GM19193 (cell line): ENCODE data around the gene MKNK1.

Source experiments
- POLR2A ChIP-seq: IDR thresholded peaks from 4 replicates; pipeline ENCODE4 v1.6.1; 2011; ENCODE audit not compliant: insufficient read depth, insufficient read length; ENCODE audit errors: extremely low read depth

Gene MKNK1

GRCh38 chr1:46547481-46548383, 56.3 kb downstream of the MKNK1 start:
- no peak for TF ChIP-seq POLR2A

GRCh38 chr1:46546210-46546609, 57.9 kb downstream of the MKNK1 start:
- no peak for TF ChIP-seq POLR2A

- TF ChIP-seq POLR2A = no peak
Observed at GRCh38 chr1:46545784-46546183, 58.3 kb downstream of the MKNK1 start.

- TF ChIP-seq POLR2A = no peak
Observed at GRCh38 chr1:46544561-46545240, 59.4 kb downstream of the MKNK1 start.

- no peak for TF ChIP-seq POLR2A
Observed at GRCh38 chr1:46543761-46544560, 60.1 kb downstream of the MKNK1 start.

GRCh38 chr1:46543382-46543760, 60.7 kb downstream of the MKNK1 start:
- TF ChIP-seq POLR2A = no peak

GRCh38 chr1:46539972-46540371, 64.1 kb downstream of the MKNK1 start:
- TF ChIP-seq POLR2A = no peak

- no peak for TF ChIP-seq POLR2A
Observed at GRCh38 chr1:46538147-46538546, 65.9 kb downstream of the MKNK1 start.

- TF ChIP-seq POLR2A = no peak
Observed at GRCh38 chr1:46537651-46538050, 66.4 kb downstream of the MKNK1 start.

- no peak for TF ChIP-seq POLR2A
Observed at GRCh38 chr1:46536527-46536926, 67.5 kb downstream of the MKNK1 start.

GRCh38 chr1:46535063-46535462, 69.0 kb downstream of the MKNK1 start:
- no peak for TF ChIP-seq POLR2A

GRCh38 chr1:46533179-46533864, 70.7 kb downstream of the MKNK1 start:
- TF ChIP-seq POLR2A = no peak

GRCh38 chr1:46532498-46533178, 71.4 kb downstream of the MKNK1 start:
- TF ChIP-seq POLR2A = no peak

GRCh38 chr1:46532095-46532494, 72.0 kb downstream of the MKNK1 start:
- TF ChIP-seq POLR2A = no peak
